ENCODE data around the gene TRMT10C.

DNA sequence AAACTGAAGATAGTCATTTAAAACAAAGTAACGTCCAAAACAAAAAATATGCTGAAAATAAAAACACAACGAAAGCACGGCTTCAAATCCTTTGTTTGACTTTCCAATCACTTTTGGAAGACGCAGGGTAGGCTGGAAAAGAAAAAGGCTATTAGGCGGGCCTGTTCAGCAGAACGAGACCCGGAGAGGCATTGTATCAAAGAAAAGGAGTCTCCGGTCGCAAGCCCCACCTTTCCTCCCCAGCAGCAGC is 49.3 kb upstream of the TRMT10C start:
- no peak for TF ChIP-seq EZH2 (IDR thresholded peaks at IDR 0.05; ENCODE audit: borderline replicate concordance, low read depth, low read length, poor library complexity, severe bottlenecking)
- TF ChIP-seq, protein P1, sequence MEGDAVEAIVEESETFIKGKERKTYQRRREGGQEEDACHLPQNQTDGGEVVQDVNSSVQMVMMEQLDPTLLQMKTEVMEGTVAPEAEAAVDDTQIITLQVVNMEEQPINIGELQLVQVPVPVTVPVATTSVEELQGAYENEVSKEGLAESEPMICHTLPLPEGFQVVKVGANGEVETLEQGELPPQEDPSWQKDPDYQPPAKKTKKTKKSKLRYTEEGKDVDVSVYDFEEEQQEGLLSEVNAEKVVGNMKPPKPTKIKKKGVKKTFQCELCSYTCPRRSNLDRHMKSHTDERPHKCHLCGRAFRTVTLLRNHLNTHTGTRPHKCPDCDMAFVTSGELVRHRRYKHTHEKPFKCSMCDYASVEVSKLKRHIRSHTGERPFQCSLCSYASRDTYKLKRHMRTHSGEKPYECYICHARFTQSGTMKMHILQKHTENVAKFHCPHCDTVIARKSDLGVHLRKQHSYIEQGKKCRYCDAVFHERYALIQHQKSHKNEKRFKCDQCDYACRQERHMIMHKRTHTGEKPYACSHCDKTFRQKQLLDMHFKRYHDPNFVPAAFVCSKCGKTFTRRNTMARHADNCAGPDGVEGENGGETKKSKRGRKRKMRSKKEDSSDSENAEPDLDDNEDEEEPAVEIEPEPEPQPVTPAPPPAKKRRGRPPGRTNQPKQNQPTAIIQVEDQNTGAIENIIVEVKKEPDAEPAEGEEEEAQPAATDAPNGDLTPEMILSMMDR (conservative IDR thresholded peaks at IDR 0.05; ENCODE audit: low read depth, low read length) = no peak
